Brain pericyte (primary cell): Measurements from ENCODE around the gene MPIG6B.
"Not testable (repeated sequence)": the region's sequence is repeated elsewhere in the genome, so short reads cannot be mapped to it uniquely, and the experiment has no call there.

Source experiments
- DNase-seq: peaks from one replicate; pipeline ENCODE4 v3.0.0-alpha.2; 2012; ENCODE audit warnings: low read depth, low spot score

Gene MPIG6B

GRCh38 chr6:31700740-31701401, 22.3 kb upstream of the MPIG6B start:
- no peak for DNase-seq

- no peak for DNase-seq
Measured at GRCh38 chr6:31701666-31702404, 21.3 kb upstream of the MPIG6B start.

- DNase-seq: no peak
Measured at GRCh38 chr6:31702405-31702818, 20.8 kb upstream of the MPIG6B start.

- peak; percentile 96 for DNase-seq
Measured at GRCh38 chr6:31702819-31703716, 20.1 kb upstream of the MPIG6B start, which contains the start of gene ABHD16A. Gene ABHD16A (minus strand): TSS chr6:31703324. CDS start chr6:31703281, 43 bp downstream.

- no peak for DNase-seq
Measured at GRCh38 chr6:31705931-31706330, 17.2 kb upstream of the MPIG6B start.

- DNase-seq: no peak
Measured at GRCh38 chr6:31706599-31706998, 16.6 kb upstream of the MPIG6B start, which contains the start of gene LY6G6F. Gene LY6G6F (plus strand): TSS chr6:31706866. CDS start chr6:31706907, 41 bp downstream.

- DNase-seq: no peak
Measured at GRCh38 chr6:31707701-31708100, 15.5 kb upstream of the MPIG6B start.

GRCh38 chr6:31708224-31708623, 14.9 kb upstream of the MPIG6B start:
- DNase-seq: no peak

- not testable (repeated sequence) for DNase-seq
Measured at GRCh38 chr6:31709157-31709556, 14.0 kb upstream of the MPIG6B start.

- DNase-seq: no peak
Measured at GRCh38 chr6:31710523-31711219, 12.5 kb upstream of the MPIG6B start.

- no peak for DNase-seq
Measured at GRCh38 chr6:31711233-31711632, 11.9 kb upstream of the MPIG6B start.

GRCh38 chr6:31712296-31712695, 10.9 kb upstream of the MPIG6B start:
- no peak for DNase-seq

GRCh38 chr6:31713465-31713864, 9.7 kb upstream of the MPIG6B start:
- DNase-seq: no peak

GRCh38 chr6:31713991-31714684, 9.0 kb upstream of the MPIG6B start:
- no peak for DNase-seq

GRCh38 chr6:31715022-31715958, 7.9 kb upstream of the MPIG6B start, which contains the start of gene LY6G6D:
Gene LY6G6D (plus strand): TSS chr6:31715348. CDS start chr6:31715356, 8 bp downstream.
- no peak for DNase-seq

- no peak for DNase-seq
Measured at GRCh38 chr6:31717499-31718222, 5.5 kb upstream of the MPIG6B start.

GRCh38 chr6:31718265-31718664, 4.9 kb upstream of the MPIG6B start:
- no peak for DNase-seq

- DNase-seq: no peak
Measured at GRCh38 chr6:31719001-31719400, 4.2 kb upstream of the MPIG6B start.
